ENCODE data around the gene SLC40A1. TPM values are rescaled to one million over a fixed set of nuclear protein-coding genes. Genes with fewer than 3 reads are reported as not detected.

The SLC40A1 gene
- total and polyA plus RNA-seq, 2 of the 13 experiments (the other 11 are each of a cell fraction or from before 2014, with no cell fraction given): 10.6 to 24.9 TPM

DNA sequence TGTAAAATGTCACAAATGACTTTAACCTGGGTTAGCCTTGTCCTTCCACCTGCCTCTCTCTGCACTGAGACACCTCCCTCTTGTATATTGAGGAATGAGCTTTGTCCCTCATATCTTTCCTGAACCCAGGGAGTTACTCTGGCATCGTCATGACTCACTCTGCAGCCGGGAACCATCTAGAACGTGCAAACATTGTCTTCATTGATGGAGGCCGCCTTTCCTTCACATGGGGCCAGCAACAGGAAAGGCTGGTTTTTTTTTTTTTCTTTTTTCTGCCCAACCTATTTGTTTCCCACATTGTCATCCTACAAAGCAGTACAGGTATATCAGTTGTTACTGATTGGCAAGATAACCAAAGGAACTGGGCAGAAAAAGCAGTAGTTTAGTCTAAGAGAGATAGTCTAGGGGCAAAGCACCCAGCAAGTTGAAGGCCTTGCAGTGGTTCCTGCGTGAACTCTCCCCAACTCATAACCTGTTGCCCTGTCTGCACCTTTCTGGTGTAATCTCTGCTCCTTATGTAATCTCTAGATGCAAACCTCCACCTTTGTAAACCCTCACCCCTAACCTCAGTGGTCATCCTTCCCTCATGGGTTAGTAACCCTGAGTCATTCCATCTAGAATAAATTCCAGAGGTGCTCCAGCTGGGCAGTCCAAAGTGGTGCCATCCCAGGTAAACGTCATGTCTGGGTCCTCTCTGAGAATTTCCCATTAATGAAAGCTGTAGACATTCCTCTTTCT lies 38.3 kb downstream of the SLC40A1 start (continued):
- TF ChIP-seq, protein P1, sequence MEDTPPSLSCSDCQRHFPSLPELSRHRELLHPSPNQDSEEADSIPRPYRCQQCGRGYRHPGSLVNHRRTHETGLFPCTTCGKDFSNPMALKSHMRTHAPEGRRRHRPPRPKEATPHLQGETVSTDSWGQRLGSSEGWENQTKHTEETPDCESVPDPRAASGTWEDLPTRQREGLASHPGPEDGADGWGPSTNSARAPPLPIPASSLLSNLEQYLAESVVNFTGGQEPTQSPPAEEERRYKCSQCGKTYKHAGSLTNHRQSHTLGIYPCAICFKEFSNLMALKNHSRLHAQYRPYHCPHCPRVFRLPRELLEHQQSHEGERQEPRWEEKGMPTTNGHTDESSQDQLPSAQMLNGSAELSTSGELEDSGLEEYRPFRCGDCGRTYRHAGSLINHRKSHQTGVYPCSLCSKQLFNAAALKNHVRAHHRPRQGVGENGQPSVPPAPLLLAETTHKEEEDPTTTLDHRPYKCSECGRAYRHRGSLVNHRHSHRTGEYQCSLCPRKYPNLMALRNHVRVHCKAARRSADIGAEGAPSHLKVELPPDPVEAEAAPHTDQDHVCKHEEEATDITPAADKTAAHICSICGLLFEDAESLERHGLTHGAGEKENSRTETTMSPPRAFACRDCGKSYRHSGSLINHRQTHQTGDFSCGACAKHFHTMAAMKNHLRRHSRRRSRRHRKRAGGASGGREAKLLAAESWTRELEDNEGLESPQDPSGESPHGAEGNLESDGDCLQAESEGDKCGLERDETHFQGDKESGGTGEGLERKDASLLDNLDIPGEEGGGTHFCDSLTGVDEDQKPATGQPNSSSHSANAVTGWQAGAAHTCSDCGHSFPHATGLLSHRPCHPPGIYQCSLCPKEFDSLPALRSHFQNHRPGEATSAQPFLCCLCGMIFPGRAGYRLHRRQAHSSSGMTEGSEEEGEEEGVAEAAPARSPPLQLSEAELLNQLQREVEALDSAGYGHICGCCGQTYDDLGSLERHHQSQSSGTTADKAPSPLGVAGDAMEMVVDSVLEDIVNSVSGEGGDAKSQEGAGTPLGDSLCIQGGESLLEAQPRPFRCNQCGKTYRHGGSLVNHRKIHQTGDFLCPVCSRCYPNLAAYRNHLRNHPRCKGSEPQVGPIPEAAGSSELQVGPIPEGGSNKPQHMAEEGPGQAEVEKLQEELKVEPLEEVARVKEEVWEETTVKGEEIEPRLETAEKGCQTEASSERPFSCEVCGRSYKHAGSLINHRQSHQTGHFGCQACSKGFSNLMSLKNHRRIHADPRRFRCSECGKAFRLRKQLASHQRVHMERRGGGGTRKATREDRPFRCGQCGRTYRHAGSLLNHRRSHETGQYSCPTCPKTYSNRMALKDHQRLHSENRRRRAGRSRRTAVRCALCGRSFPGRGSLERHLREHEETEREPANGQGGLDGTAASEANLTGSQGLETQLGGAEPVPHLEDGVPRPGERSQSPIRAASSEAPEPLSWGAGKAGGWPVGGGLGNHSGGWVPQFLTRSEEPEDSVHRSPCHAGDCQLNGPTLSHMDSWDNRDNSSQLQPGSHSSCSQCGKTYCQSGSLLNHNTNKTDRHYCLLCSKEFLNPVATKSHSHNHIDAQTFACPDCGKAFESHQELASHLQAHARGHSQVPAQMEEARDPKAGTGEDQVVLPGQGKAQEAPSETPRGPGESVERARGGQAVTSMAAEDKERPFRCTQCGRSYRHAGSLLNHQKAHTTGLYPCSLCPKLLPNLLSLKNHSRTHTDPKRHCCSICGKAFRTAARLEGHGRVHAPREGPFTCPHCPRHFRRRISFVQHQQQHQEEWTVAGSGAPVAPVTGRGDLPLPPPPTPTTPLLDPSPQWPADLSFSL (CRISPR knock-in tag; IDR thresholded peaks at IDR 0.05): no peak
- TF ChIP-seq, protein P2, sequence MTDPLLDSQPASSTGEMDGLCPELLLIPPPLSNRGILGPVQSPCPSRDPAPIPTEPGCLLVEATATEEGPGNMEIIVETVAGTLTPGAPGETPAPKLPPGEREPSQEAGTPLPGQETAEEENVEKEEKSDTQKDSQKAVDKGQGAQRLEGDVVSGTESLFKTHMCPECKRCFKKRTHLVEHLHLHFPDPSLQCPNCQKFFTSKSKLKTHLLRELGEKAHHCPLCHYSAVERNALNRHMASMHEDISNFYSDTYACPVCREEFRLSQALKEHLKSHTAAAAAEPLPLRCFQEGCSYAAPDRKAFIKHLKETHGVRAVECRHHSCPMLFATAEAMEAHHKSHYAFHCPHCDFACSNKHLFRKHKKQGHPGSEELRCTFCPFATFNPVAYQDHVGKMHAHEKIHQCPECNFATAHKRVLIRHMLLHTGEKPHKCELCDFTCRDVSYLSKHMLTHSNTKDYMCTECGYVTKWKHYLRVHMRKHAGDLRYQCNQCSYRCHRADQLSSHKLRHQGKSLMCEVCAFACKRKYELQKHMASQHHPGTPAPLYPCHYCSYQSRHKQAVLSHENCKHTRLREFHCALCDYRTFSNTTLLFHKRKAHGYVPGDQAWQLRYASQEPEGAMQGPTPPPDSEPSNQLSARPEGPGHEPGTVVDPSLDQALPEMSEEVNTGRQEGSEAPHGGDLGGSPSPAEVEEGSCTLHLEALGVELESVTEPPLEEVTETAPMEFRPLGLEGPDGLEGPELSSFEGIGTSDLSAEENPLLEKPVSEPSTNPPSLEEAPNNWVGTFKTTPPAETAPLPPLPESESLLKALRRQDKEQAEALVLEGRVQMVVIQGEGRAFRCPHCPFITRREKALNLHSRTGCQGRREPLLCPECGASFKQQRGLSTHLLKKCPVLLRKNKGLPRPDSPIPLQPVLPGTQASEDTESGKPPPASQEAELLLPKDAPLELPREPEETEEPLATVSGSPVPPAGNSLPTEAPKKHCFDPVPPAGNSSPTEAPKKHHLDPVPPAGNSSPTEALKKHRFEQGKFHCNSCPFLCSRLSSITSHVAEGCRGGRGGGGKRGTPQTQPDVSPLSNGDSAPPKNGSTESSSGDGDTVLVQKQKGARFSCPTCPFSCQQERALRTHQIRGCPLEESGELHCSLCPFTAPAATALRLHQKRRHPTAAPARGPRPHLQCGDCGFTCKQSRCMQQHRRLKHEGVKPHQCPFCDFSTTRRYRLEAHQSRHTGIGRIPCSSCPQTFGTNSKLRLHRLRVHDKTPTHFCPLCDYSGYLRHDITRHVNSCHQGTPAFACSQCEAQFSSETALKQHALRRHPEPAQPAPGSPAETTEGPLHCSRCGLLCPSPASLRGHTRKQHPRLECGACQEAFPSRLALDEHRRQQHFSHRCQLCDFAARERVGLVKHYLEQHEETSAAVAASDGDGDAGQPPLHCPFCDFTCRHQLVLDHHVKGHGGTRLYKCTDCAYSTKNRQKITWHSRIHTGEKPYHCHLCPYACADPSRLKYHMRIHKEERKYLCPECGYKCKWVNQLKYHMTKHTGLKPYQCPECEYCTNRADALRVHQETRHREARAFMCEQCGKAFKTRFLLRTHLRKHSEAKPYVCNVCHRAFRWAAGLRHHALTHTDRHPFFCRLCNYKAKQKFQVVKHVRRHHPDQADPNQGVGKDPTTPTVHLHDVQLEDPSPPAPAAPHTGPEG (CRISPR knock-in tag; IDR thresholded peaks at IDR 0.05): no peak
- TF ChIP-seq ARNT2 (CRISPR knock-in tag; IDR thresholded peaks at IDR 0.05; ENCODE audit: low read depth) (no peak), KAT8 (CRISPR knock-in tag; IDR thresholded peaks at IDR 0.05) (peak; percentile 51; the same call in 1 of the 2 replicates), ZSCAN29 (CRISPR knock-in tag; conservative IDR thresholded peaks at IDR 0.05) (no peak), MYNN (CRISPR knock-in tag; IDR thresholded peaks at IDR 0.05; ENCODE audit: low read depth) (no peak), ZSCAN9 (CRISPR knock-in tag; IDR thresholded peaks at IDR 0.05; ENCODE audit: borderline replicate concordance) (0 out of 2 replicates have a peak, but pooled peaks have one; percentile 51)
- TF ChIP-seq, protein P3, sequence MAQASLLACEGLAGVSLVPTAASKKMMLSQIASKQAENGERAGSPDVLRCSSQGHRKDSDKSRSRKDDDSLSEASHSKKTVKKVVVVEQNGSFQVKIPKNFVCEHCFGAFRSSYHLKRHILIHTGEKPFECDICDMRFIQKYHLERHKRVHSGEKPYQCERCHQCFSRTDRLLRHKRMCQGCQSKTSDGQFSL (CRISPR knock-in tag; IDR thresholded peaks at IDR 0.05): no peak
- TF ChIP-seq, protein P4, sequence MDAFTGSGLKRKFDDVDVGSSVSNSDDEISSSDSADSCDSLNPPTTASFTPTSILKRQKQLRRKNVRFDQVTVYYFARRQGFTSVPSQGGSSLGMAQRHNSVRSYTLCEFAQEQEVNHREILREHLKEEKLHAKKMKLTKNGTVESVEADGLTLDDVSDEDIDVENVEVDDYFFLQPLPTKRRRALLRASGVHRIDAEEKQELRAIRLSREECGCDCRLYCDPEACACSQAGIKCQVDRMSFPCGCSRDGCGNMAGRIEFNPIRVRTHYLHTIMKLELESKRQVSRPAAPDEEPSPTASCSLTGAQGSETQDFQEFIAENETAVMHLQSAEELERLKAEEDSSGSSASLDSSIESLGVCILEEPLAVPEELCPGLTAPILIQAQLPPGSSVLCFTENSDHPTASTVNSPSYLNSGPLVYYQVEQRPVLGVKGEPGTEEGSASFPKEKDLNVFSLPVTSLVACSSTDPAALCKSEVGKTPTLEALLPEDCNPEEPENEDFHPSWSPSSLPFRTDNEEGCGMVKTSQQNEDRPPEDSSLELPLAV (CRISPR knock-in tag; conservative IDR thresholded peaks at IDR 0.05; ENCODE audit: low read depth): no peak
- TF ChIP-seq, protein P5, sequence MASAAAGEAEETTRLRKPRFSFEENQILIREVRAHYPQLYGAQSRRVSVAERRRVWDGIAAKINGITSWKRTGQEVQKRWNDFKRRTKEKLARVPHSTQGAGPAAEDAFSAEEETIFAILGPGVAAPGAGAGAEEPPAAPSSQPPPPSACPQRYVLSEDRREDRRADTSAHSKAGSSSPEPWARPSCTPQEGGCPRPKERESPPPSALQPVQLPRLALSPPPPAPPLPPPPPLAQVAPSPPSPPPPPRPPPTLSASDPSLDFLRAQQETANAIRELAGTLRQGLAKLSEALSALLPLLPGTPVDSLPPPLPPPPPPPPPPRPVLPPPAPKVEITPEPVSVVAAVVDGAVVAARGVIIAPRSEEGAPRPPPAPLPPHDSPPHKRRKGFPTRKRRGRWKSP (CRISPR knock-in tag; IDR thresholded peaks at IDR 0.05): no peak
